H1 (cell line): ENCODE measurements around the gene PDE2A. TPM values are rescaled to one million over a fixed set of nuclear protein-coding genes. Genes with fewer than 3 reads are reported as not detected.

Experiments
- CTCF ChIA-PET: fragments of 300-600 bp; sonication (Branson Sonifier 250); formaldehyde crosslinking; loops from one replicate; lab custom pipeline; 2021; ENCODE audit not compliant: partially characterized antibody; lab: Charles Lee
- POLR2A ChIA-PET: fragments of 300-600 bp; sonication (Branson Sonifier 250); formaldehyde crosslinking; loops from one replicate; lab custom pipeline; 2021; ENCODE audit warnings: inconsistent platforms; ENCODE audit not compliant: partially characterized antibody; lab: Charles Lee
- DNase-seq, 2 experiments: peaks; one replicate each; pipeline versions ENCODE4 v3.0.0 to v3.0.0-alpha.2; 2010 to 2022; ENCODE audit warnings: low spot score in 2 of 2, low read depth in 1 of 2, mixed read lengths in 1 of 2
- FAIRE-seq: peaks from 2 replicates; lab custom pipeline; 2011; peaks lifted over from hg19 to GRCh38; lab: Jason Lieb, UNC
- H2AFZ ChIP-seq: 2 replicates; pipeline ENCODE4 v1.8.1; 2012; ENCODE audit warnings: low read length, inconsistent platforms
- H2AK5ac ChIP-seq: 2 replicates; pipeline ENCODE4 v1.6.1; 2013; ENCODE audit warnings: low read depth, low read length
- H2BK120ac ChIP-seq: replicated peaks from 2 replicates; pipeline ENCODE3; 2013; ENCODE audit warnings: low read depth, low read length, inconsistent platforms
- H2BK12ac ChIP-seq: 2 replicates; pipeline ENCODE4 v1.6.1; 2013; ENCODE audit warnings: low read depth, low read length
- H2BK15ac ChIP-seq: 2 replicates; pipeline ENCODE4 v1.6.1; 2013; ENCODE audit warnings: low read length
- H2BK20ac ChIP-seq: 2 replicates; pipeline ENCODE4 v1.6.1; 2013; ENCODE audit warnings: low read length
- H2BK5ac ChIP-seq: 2 replicates; pipeline ENCODE4 v1.6.1; 2013; ENCODE audit warnings: low read depth, low read length
- H3K14ac ChIP-seq: 2 replicates; pipeline ENCODE4 v1.6.1; 2013; ENCODE audit warnings: inconsistent platforms; ENCODE audit not compliant: insufficient read length
- H3K18ac ChIP-seq: 2 replicates; pipeline ENCODE4 v1.6.1; 2013; ENCODE audit warnings: low read length; ENCODE audit errors: extremely low read depth
- H3K23ac ChIP-seq: 2 replicates; pipeline ENCODE4 v1.6.1; 2013; ENCODE audit warnings: inconsistent platforms; ENCODE audit not compliant: insufficient read length
- H3K23me2 ChIP-seq: 2 replicates; pipeline ENCODE4 v1.6.1; 2013; ENCODE audit warnings: low read depth, low read length
- H3K27ac ChIP-seq: 2 replicates; pipeline ENCODE4 v1.6.1; 2011; ENCODE audit warnings: low read depth, low read length, inconsistent platforms
- H3K27me3 ChIP-seq, 4 experiments: replicated peaks in 1 of 4; 1 replicate in 1 of 4; 2 replicates in 3 of 4; pipeline versions ENCODE4 v1.6.1 to v1.8.1; 2011 to 2013; ENCODE audit warnings: low read length in 3 of 4, mild to moderate bottlenecking in 3 of 4, inconsistent platforms in 2 of 4, mixed read lengths in 2 of 4, moderate library complexity in 1 of 4; ENCODE audit not compliant: control insufficient read depth in 3 of 4, insufficient read depth in 3 of 4; ENCODE audit errors: extremely low read depth in 1 of 4
- H3K36me3 ChIP-seq, 4 experiments: 2 replicates each; pipeline versions ENCODE4 v1.6.1 to v1.8.1; 2011 to 2013; ENCODE audit warnings: mild to moderate bottlenecking in 4 of 4, low read length in 3 of 4, moderate library complexity in 2 of 4, control low read depth in 1 of 4, inconsistent platforms in 1 of 4; ENCODE audit not compliant: insufficient read depth in 4 of 4, control insufficient read depth in 2 of 4
- H3K4ac ChIP-seq: replicated peaks from 2 replicates; pipeline ENCODE3; 2013; ENCODE audit warnings: low read length, low read depth, mixed read lengths, inconsistent platforms; ENCODE audit not compliant: insufficient read length
- H3K4me1 ChIP-seq, 4 experiments: replicated peaks in 1 of 4; 1 replicate in 1 of 4; 2 replicates in 3 of 4; pipeline versions ENCODE4 v1.6.1 to v1.8.1; 2011 to 2013; ENCODE audit warnings: low read length in 3 of 4, inconsistent platforms in 2 of 4, mixed read lengths in 1 of 4; ENCODE audit not compliant: insufficient read depth in 4 of 4, control insufficient read depth in 3 of 4
- H3K4me2 ChIP-seq, 2 experiments: 2 replicates each; pipeline versions ENCODE4 v1.6.1 to v1.8.1; 2011 to 2013; ENCODE audit warnings: low read depth in 2 of 2, low read length in 2 of 2, control low read depth in 1 of 2, inconsistent platforms in 1 of 2, mild to moderate bottlenecking in 1 of 2; ENCODE audit not compliant: insufficient read depth in 1 of 2
- H3K4me3 ChIP-seq, 4 experiments: fragments of 200-600, 300-600 bp in 1 of 4; sonication (generic), shearing (Covaris generic), sonication (Bioruptor Twin) in 1 of 4; 2 replicates each; pipeline versions ENCODE4 v1.5.1 to v1.8.1; 2011 to 2016; ENCODE audit warnings: low read length in 4 of 4, low read depth in 3 of 4, control low read depth in 2 of 4, inconsistent platforms in 2 of 4, mild to moderate bottlenecking in 2 of 4, mixed read lengths in 1 of 4, moderate library complexity in 1 of 4; ENCODE audit not compliant: insufficient read depth in 2 of 4; ENCODE audit errors: extremely low read depth in 1 of 4
- H3K56ac ChIP-seq: replicated peaks from 2 replicates; pipeline ENCODE3; 2013; ENCODE audit warnings: low read depth, mild to moderate bottlenecking, mixed read lengths, low read length, inconsistent platforms; ENCODE audit not compliant: insufficient read length
- H3K79me1 ChIP-seq: 2 replicates; pipeline ENCODE4 v1.6.1; 2013; ENCODE audit warnings: low read depth, low read length, control low read depth
- H3K79me2 ChIP-seq, 2 experiments: 2 replicates each; pipeline versions ENCODE4 v1.6.1 to v1.8.1; 2012 to 2013; ENCODE audit warnings: low read length in 2 of 2, mild to moderate bottlenecking in 2 of 2, inconsistent platforms in 1 of 2; ENCODE audit not compliant: insufficient read depth in 2 of 2, control insufficient read depth in 1 of 2
- H3K9ac ChIP-seq, 4 experiments: replicated peaks in 1 of 4; 1 replicate in 1 of 4; 2 replicates in 3 of 4; pipeline versions ENCODE4 v1.6.1 to v1.8.1; 2011 to 2013; ENCODE audit warnings: low read depth in 3 of 4, low read length in 3 of 4, control low read depth in 2 of 4, mild to moderate bottlenecking in 2 of 4, moderate library complexity in 2 of 4, inconsistent platforms in 1 of 4; ENCODE audit errors: extremely low read depth in 1 of 4
- H3K9me3 ChIP-seq, 2 experiments: 2 replicates each; pipeline versions ENCODE4 v1.6.1 to v1.8.1; 2012 to 2013; ENCODE audit warnings: mild to moderate bottlenecking in 2 of 2, moderate library complexity in 2 of 2, control low read depth in 1 of 2, inconsistent platforms in 1 of 2, low read depth in 1 of 2, low read length in 1 of 2, mixed read lengths in 1 of 2; ENCODE audit not compliant: insufficient read depth in 2 of 2
- H4K20me1 ChIP-seq, 2 experiments: replicated peaks in 1 of 2; 2 replicates each; pipeline versions ENCODE3 to v1.8.1; 2011 to 2013; ENCODE audit warnings: inconsistent platforms in 2 of 2, low read length in 2 of 2, mild to moderate bottlenecking in 1 of 2; ENCODE audit not compliant: insufficient read depth in 2 of 2, control insufficient read depth in 1 of 2
- H4K5ac ChIP-seq: 2 replicates; pipeline ENCODE4 v1.6.1; 2013; ENCODE audit warnings: low read length, low read depth, mixed read lengths, inconsistent platforms; ENCODE audit not compliant: insufficient read length
- H4K8ac ChIP-seq: 2 replicates; pipeline ENCODE4 v1.8.0; 2013; ENCODE audit warnings: mild to moderate bottlenecking, moderate library complexity, low read length, inconsistent platforms; ENCODE audit not compliant: insufficient read depth; ENCODE audit errors: extremely low read depth
- H4K91ac ChIP-seq: replicated peaks from 2 replicates; pipeline ENCODE3; 2013; ENCODE audit warnings: low read length, mixed read lengths, inconsistent platforms; ENCODE audit not compliant: insufficient read length
- ASH2L ChIP-seq: fragments of 200-600, 300-600 bp; sonication (generic); IDR thresholded peaks from one replicate; pipeline ENCODE4 v1.7.1; 2017; ENCODE audit warnings: low read length
- ATF2 ChIP-seq: IDR thresholded peaks from 2 replicates; pipeline ENCODE4 v1.6.1; 2012; ENCODE audit warnings: low read length, inconsistent platforms
- CHD1 ChIP-seq: IDR thresholded peaks from 2 replicates; pipeline ENCODE4 v1.6.1; 2012; ENCODE audit warnings: low read depth, low read length, improper control_type of control experiment
- CREB1 ChIP-seq: IDR thresholded peaks from 2 replicates; pipeline ENCODE4 v1.6.1; 2012; ENCODE audit warnings: inconsistent platforms
- E2F6 ChIP-seq: IDR thresholded peaks from 2 replicates; pipeline ENCODE4 v1.6.1; 2012; ENCODE audit warnings: inconsistent platforms
- HDAC6 ChIP-seq: IDR thresholded peaks from one replicate; pipeline ENCODE4 v1.7.1; 2012; ENCODE audit warnings: low read depth, mild to moderate bottlenecking, inconsistent platforms, low read length, moderate library complexity
- MAX ChIP-seq: IDR thresholded peaks from 2 replicates; pipeline ENCODE4 v1.6.1; 2012; ENCODE audit warnings: inconsistent platforms
- RFX5 ChIP-seq: IDR thresholded peaks from 2 replicates; pipeline ENCODE4 v1.6.1; 2011; ENCODE audit warnings: low read depth, low read length, improper control_type of control experiment, borderline replicate concordance
- TEAD4 ChIP-seq: IDR thresholded peaks from 2 replicates; pipeline ENCODE4 v1.6.1; 2012; ENCODE audit warnings: low read depth, low read length, inconsistent platforms, mixed read lengths
- USF2 ChIP-seq: IDR thresholded peaks from 2 replicates; pipeline ENCODE4 v1.6.1; 2011; ENCODE audit warnings: low read length, improper control_type of control experiment
- WGBS, 2 experiments: shearing (Covaris generic) in 1 of 2; methylation state at CpG; one replicate each; pipeline versions ENCODE4 v1.1.6 to v1.1.7; 2013 to 2015; ENCODE audit warnings: low lambda C conversion rate in 2 of 2, mixed read lengths in 2 of 2, inconsistent platforms in 1 of 2, low coverage in 1 of 2, missing lambda C conversion rate in 1 of 2; ENCODE audit not compliant: insufficient replicate concordance in 2 of 2, insufficient coverage in 1 of 2, insufficient read length in 1 of 2; ENCODE audit errors: extremely low coverage in 1 of 2, missing lambda C conversion rate in 1 of 2; 5-methylcytosine and 5-hydroxymethylcytosine counted together
- polyA plus RNA-seq, 7 experiments: library from polyadenylated mRNA; depleted of rRNA in 3 of 7; stranded (reverse) in 5 of 7; unstranded in 2 of 7; fragments of >200 nt in 5 of 7; fragments of 200-250 nt in 2 of 7; gene quantifications; 1 replicate in 5 of 7; 2 replicates in 1 of 7; 4 replicates in 1 of 7; pipeline versions ENCODE4 v1.2.1 to v1.2.3, GENCODE V29; 2011 to 2013; ENCODE audit warnings: missing spikeins in 2 of 7, mixed read lengths in 2 of 7
- total RNA-seq: library from RNA; stranded (reverse); fragmentation: NEBNext Ultra II Directional; extraction: Animal tissue kit (Norgen Biotek cat#: 25700); gene quantifications from 2 replicates; pipeline ENCODE4 v1.2.1, GENCODE V29; 2021

Gene PDE2A
- total and polyA plus RNA-seq, 2 of the 8 experiments (the other 6 are each of a cell fraction or from before 2014, with no cell fraction given), result 3.4 to 7.1 TPM

GRCh38 chr11:72578566-72578965, 95.7 kb downstream of the PDE2A start:
- Histone ChIP-seq H4K20me1 (no peaks in the 10 kb centered on the region), H3K9me3 (no peaks in the 10 kb centered on the region), H3K36me3 (no peaks in the 10 kb centered on the region), H4K8ac (no peak overlapping the region), H2BK5ac (no peak overlapping the region), H3K23me2 (no peaks in the 10 kb centered on the region), H3K4me2 (no peak overlapping the region), H3K9ac (no peak overlapping the region), H2BK120ac (no peak overlapping the region), H3K27me3 (peaks cover 0 to 7% (median 6%) of the 10 kb centered on the region in 4 experiments; a peak in 6 of 7 replicates), H2AFZ (no peak overlapping the region), H3K4me3 (no peak overlapping the region), H3K14ac (no peak overlapping the region), H3K79me1 (0 out of 2 replicates have a peak, but pooled peaks cover 2% of the 10 kb centered on the region), H4K91ac (no peak overlapping the region), H3K79me2 (no peaks in the 10 kb centered on the region), H3K27ac (no peak overlapping the region), H2BK12ac (no peak overlapping the region), H3K23ac (no peak overlapping the region), H2BK20ac (no peak overlapping the region), H2BK15ac (no peak overlapping the region), H3K4ac (no peak overlapping the region), H3K56ac (no peak overlapping the region), H3K4me1 (no peaks in the 10 kb centered on the region), H3K18ac (no peak overlapping the region), H4K5ac (no peak overlapping the region), H2AK5ac (no peak overlapping the region)
- no peak for TF ChIP-seq RFX5
- no peak for TF ChIP-seq MAX
- TF ChIP-seq ATF2, result no peak
- TF ChIP-seq E2F6, result no peak
- TF ChIP-seq ASH2L, result no peak
- TF ChIP-seq HDAC6, result no peak
- no peak for TF ChIP-seq CREB1
- TF ChIP-seq USF2, result no peak
- TF ChIP-seq CHD1, result no peak
- no peak for TF ChIP-seq TEAD4
- CTCF ChIA-PET, result interaction anchor here (0.7 to 5.7 kb wide), 10 partner anchors 7 to 174 kb away, joined by 3 to 62 read pairs (median 4); no protein-coding TSS in a partner anchor
- POLR2A ChIA-PET, result no interaction called here
- WGBS, 2 experiments, result 97% methylated on average over 5 of the region's 5 CpGs; no CpG with 5 or more reads in 1 of the 2 experiments
- no peak for DNase-seq
- no peak for FAIRE-seq
